ENCODE results near the gene MYL7.
"Not testable (repeated sequence)": the region's sequence is repeated elsewhere in the genome, so short reads cannot be mapped to it uniquely, and the experiment has no call there.

MYL7 gene

DNA sequence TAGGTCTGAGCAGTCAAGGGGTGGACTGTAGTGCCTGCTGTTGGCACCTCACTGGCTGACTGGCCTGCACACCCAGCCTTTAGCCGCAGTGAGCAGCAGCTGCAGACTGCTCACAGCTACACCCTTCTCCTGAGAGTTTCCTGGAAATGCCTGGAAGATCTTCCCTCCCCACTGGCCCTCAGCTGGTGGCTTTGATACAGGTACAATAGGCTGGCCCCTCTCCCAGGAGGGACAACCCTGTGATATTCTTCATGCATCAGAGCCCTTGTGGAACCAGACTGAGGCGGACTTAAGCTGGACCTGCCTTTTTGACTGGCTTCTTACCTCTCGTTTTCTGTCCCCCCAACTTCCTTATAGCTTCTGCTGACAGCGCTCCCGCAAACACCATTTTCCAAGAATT lies 41.7 kb upstream of the MYL7 start:
- no peak overlapping the region for H3K9ac ChIP-seq (ENCODE audit: low read length)
- no peak overlapping the region for H3K27ac ChIP-seq (ENCODE audit: low read length)
- peaks cover under 1% of the 10 kb centered on the region for H3K4me1 ChIP-seq (ENCODE audit: control insufficient read depth, low read depth, low read length)
- H3K36me3 ChIP-seq (ENCODE audit: control insufficient read depth, low read depth, low read length) = no peaks in the 10 kb centered on the region
- H3K9me3 ChIP-seq (ENCODE audit: control insufficient read depth, low read depth, low read length) = no peaks in the 10 kb centered on the region
- no peak overlapping the region for H3K4me3 ChIP-seq (ENCODE audit: low read length)
- no peaks in the 10 kb centered on the region for H3K27me3 ChIP-seq (ENCODE audit: control insufficient read depth, insufficient read depth, low read length)

DNA sequence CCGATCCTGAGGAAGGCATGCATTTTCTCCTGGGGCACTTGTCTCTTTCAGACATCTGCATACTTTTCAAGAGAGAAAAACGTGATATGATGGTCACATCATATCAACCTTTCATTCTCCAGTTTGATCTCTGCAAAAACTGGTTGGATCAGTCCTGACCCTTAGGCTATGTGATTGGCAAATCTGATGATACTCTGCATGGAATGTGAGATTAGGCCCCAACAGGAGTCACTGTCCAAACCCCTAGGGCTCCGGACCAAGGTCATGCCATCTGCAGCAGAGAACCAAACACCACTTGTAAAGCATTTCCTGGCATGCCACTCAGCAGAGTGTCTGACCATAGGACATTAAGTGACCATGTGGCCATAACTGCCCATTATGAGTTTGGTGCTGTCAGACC lies 39.5 kb upstream of the MYL7 start:
- Histone ChIP-seq H3K9me3 (ENCODE audit: control insufficient read depth, low read depth, low read length) (no peaks in the 10 kb centered on the region), H3K4me1 (ENCODE audit: control insufficient read depth, low read depth, low read length) (peaks cover 7% of the 10 kb centered on the region), H3K27ac (ENCODE audit: low read length) (no peak overlapping the region), H3K9ac (ENCODE audit: low read length) (no peak overlapping the region), H3K36me3 (ENCODE audit: control insufficient read depth, low read depth, low read length) (no peaks in the 10 kb centered on the region), H3K4me3 (ENCODE audit: low read length) (no peak overlapping the region), H3K27me3 (ENCODE audit: control insufficient read depth, insufficient read depth, low read length) (no peaks in the 10 kb centered on the region)

DNA sequence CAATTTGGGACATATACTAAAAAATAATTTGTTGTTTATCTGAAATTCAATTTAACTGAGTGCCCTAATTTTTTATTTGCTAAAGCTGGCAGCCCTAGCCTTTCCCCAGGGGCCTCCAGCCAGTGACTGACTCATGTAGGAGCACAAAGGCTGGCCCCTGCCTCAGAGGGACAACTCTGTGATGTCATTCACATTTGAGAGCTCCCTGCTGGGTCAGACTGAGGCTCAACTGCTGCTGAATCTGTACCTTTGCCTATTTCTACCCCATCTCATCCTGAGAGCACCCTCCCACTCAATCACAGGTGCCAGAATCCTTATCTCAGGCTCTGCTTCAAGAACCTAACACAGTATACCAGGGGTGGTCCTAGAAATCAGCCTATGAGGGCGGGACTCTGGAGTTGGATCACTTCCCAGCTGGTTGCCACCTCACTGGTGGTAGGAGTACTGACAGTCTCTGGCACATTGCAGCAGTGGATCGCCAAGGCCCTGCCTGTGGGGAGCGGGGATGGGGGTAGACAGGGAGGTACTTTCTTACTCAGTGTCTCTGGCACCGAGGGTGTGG lies 36.5 kb upstream of the MYL7 start:
- peaks cover 7% of the 10 kb centered on the region for H3K4me1 ChIP-seq (ENCODE audit: control insufficient read depth, low read depth, low read length)
- H3K36me3 ChIP-seq (ENCODE audit: control insufficient read depth, low read depth, low read length) = no peaks in the 10 kb centered on the region
- H3K27ac ChIP-seq (ENCODE audit: low read length) = no peak overlapping the region
- no peaks in the 10 kb centered on the region for H3K27me3 ChIP-seq (ENCODE audit: control insufficient read depth, insufficient read depth, low read length)
- no peak overlapping the region for H3K4me3 ChIP-seq (ENCODE audit: low read length)
- H3K9ac ChIP-seq (ENCODE audit: low read length) = no peak overlapping the region
- H3K9me3 ChIP-seq (ENCODE audit: control insufficient read depth, low read depth, low read length) = no peaks in the 10 kb centered on the region

DNA sequence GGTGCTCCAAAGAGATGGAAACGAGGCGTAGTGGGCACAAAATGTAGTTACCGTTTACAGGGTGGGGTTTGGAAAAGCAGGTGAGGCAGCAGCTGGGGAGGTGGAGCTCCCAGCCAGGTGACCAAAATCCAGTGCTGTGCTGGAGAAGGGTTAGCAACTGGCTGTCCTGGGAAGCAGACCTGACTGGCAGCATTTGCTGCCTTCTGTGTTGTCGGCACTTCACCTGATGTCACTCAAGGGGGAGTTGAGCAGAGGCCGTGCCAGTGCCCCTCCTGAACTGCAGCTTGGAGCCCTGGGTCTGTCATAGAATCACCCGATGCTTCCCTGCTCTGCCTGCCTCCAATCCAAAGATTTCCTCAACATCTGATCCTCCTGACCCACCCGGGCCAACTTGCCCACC lies 35.4 kb upstream of the MYL7 start:
- peaks cover 7% of the 10 kb centered on the region for H3K4me1 ChIP-seq (ENCODE audit: control insufficient read depth, low read depth, low read length)
- H3K4me3 ChIP-seq (ENCODE audit: low read length) = no peak overlapping the region
- H3K9ac ChIP-seq (ENCODE audit: low read length) = no peak overlapping the region

DNA sequence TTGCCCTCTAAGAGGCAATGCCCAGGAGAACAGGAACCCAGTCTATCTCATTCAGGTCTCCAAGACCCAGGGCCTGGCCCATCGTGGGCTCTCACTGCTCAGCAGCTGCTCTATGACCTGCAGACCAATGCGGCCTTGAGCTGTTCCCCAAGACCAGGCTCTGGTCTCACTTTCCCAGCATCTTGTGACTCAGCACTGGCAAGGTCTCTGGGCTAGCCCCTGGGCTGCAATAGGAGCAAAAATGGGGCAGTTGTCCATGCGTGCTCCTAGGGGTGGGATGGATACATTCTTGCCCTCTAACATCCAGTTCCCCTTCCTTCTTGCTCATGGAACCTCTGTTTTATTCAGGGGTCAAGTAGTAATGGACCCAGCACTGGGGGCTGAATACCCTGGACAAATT lies 34.6 kb upstream of the MYL7 start:
- Histone ChIP-seq H3K27ac (ENCODE audit: low read length) (no peak overlapping the region), H3K4me3 (ENCODE audit: low read length) (no peak overlapping the region), H3K36me3 (ENCODE audit: control insufficient read depth, low read depth, low read length) (no peaks in the 10 kb centered on the region), H3K9ac (ENCODE audit: low read length) (no peak overlapping the region), H3K9me3 (ENCODE audit: control insufficient read depth, low read depth, low read length) (no peaks in the 10 kb centered on the region), H3K4me1 (ENCODE audit: control insufficient read depth, low read depth, low read length) (peaks cover 7% of the 10 kb centered on the region), H3K27me3 (ENCODE audit: control insufficient read depth, insufficient read depth, low read length) (no peaks in the 10 kb centered on the region)

More for the DNA sequence above, 35.4 kb upstream of the MYL7 start:
- Histone ChIP-seq H3K36me3 (ENCODE audit: control insufficient read depth, low read depth, low read length) (no peaks in the 10 kb centered on the region), H3K27ac (ENCODE audit: low read length) (no peak overlapping the region), H3K27me3 (ENCODE audit: control insufficient read depth, insufficient read depth, low read length) (no peaks in the 10 kb centered on the region), H3K9me3 (ENCODE audit: control insufficient read depth, low read depth, low read length) (no peaks in the 10 kb centered on the region)

DNA sequence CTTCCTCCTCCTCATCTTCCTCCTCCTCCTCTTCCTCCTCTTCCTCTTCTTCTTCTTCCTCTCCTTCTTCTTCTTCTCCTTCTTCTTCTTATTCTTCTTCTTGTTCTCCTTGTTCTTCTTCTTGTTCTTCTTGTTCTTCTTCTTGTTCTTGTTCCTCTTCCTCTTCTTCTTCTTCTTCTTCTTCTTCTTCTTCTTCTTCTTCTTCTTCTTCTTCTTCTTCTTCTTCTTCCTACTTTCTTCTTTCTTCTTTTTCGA lies 33.5 kb upstream of the MYL7 start:
- not testable (repeated sequence) for H3K9ac ChIP-seq (ENCODE audit: low read length); H3K9me3 ChIP-seq (ENCODE audit: control insufficient read depth, low read depth, low read length); H3K4me1 ChIP-seq (ENCODE audit: control insufficient read depth, low read depth, low read length); H3K36me3 ChIP-seq (ENCODE audit: control insufficient read depth, low read depth, low read length); H3K27ac ChIP-seq (ENCODE audit: low read length); H3K27me3 ChIP-seq (ENCODE audit: control insufficient read depth, insufficient read depth, low read length); H3K4me3 ChIP-seq (ENCODE audit: low read length)

DNA sequence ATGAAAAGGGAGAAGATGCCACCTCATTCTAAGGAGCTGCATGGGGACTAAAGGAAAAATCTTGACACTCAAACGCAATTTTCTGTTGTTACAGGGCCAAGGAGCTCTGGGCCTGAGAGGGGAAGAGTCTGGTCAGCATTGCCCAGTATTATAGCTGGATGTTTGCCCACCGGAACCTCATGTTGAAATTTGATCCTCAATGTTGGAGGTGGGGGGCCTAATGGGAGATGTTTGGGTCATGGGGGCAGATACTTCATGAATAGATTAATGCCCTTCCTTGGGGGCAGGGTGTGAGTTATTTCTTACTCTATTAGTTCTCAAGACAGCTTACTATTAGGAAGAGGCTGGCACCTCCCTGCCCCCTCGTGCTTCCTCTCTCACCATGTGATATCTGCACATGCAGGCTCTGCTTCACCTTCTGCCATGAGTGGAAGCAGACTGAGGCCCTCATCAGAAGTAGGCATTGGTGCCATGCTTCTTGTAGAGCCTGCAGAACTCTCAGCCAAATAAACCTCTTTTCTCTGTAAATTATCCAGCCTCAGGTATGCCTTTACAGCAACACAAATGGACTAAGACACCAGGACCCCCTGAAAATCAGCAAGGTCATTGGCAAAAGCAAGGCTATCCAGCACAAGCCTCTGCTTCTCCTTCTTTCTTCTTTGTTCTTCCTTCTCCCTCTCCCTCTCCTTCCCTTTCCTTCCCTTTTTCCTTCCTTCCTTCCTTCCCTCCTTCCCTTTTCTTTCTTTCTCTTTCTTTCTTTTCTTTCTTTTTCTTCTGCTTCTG lies 33.0 kb upstream of the MYL7 start:
- H3K27ac ChIP-seq (ENCODE audit: low read length) = no peak overlapping the region
- no peak overlapping the region for H3K9ac ChIP-seq (ENCODE audit: low read length)
- no peaks in the 10 kb centered on the region for H3K27me3 ChIP-seq (ENCODE audit: control insufficient read depth, insufficient read depth, low read length)
- H3K4me3 ChIP-seq (ENCODE audit: low read length) = no peak overlapping the region
- peaks cover 7% of the 10 kb centered on the region for H3K4me1 ChIP-seq (ENCODE audit: control insufficient read depth, low read depth, low read length)
- no peaks in the 10 kb centered on the region for H3K9me3 ChIP-seq (ENCODE audit: control insufficient read depth, low read depth, low read length)
- H3K36me3 ChIP-seq (ENCODE audit: control insufficient read depth, low read depth, low read length) = no peaks in the 10 kb centered on the region

DNA sequence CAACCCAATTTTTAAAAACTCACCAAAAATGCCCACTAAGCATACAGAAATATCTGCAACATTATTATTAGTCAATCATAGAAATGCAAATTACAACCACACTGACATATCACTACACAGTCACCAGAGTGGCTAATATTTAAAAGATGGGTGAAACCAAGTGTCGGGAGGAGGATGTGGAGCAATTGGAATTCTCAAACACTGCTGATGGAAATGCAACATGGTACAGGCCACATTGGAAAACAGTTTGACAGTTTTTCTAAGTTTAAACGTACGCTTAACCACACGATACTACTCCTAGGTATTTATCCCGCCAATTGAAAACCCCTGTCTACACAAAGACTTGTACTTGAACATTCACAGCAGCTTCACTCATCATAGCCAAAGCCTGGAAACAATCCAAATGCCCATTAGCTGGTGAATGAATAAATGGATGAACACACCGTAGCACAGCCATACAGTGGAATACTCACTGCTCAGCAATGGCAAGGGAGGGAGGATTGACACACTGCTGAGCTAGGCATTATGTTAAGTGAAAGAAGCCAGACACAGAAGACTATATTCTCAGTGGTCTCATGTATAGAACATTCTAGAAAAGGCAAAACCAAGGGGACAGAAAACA lies 31.8 kb upstream of the MYL7 start:
- H3K4me3 ChIP-seq (ENCODE audit: low read length) = no peak overlapping the region
- H3K27me3 ChIP-seq (ENCODE audit: control insufficient read depth, insufficient read depth, low read length) = no peaks in the 10 kb centered on the region

DNA sequence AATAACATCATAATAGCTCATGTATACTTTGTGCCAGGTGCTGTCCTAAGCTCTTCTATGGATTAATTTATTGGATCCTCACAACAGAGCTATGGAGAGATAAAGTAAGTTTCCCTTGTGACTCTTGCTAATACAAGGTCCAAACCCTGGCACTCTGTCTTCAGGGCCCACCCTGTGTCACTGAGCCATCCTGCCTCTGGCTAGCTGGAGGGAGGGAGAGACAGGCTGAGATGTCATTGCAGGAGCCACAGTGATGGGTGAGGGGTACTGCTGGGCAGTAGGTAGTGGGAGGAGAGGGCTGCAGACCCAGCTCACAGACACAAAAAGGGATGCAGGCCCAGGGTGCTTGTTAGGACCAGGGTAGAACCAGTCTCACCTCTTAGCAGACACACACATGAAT lies 31.2 kb upstream of the MYL7 start:
- H3K4me3 ChIP-seq (ENCODE audit: low read length) = no peak overlapping the region
- H3K9me3 ChIP-seq (ENCODE audit: control insufficient read depth, low read depth, low read length) = no peaks in the 10 kb centered on the region
- H3K9ac ChIP-seq (ENCODE audit: low read length) = no peak overlapping the region
- H3K36me3 ChIP-seq (ENCODE audit: control insufficient read depth, low read depth, low read length) = no peaks in the 10 kb centered on the region
- H3K27ac ChIP-seq (ENCODE audit: low read length) = no peak overlapping the region
- H3K4me1 ChIP-seq (ENCODE audit: control insufficient read depth, low read depth, low read length) = peaks cover 3% of the 10 kb centered on the region
- no peaks in the 10 kb centered on the region for H3K27me3 ChIP-seq (ENCODE audit: control insufficient read depth, insufficient read depth, low read length)

More for the DNA sequence above, 31.8 kb upstream of the MYL7 start:
- Histone ChIP-seq H3K9ac (ENCODE audit: low read length) (no peak overlapping the region), H3K27ac (ENCODE audit: low read length) (no peak overlapping the region), H3K9me3 (ENCODE audit: control insufficient read depth, low read depth, low read length) (no peaks in the 10 kb centered on the region), H3K4me1 (ENCODE audit: control insufficient read depth, low read depth, low read length) (peaks cover 7% of the 10 kb centered on the region), H3K36me3 (ENCODE audit: control insufficient read depth, low read depth, low read length) (no peaks in the 10 kb centered on the region)

DNA sequence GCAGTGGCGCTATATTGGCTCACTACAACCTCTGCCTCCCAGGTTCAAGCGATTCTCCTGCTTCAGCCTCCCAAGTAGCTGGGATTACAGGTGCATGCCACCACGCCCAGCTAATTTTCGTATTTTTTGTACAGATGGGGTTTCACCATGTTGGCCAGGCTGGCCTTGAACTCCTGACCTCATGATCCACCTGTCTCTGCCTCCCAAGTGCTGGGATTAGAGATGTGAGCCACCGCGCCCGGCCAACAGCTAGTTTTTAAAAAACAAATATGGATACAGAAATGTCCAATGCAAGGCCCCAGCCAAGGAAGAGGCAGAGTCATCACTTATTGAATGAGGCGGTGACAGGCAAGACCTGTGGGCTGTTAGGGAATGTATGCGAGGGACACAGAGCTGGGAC lies 30.8 kb upstream of the MYL7 start:
- not testable (repeated sequence) for H3K27ac ChIP-seq (ENCODE audit: low read length); H3K9me3 ChIP-seq (ENCODE audit: control insufficient read depth, low read depth, low read length); H3K36me3 ChIP-seq (ENCODE audit: control insufficient read depth, low read depth, low read length); H3K9ac ChIP-seq (ENCODE audit: low read length); H3K4me1 ChIP-seq (ENCODE audit: control insufficient read depth, low read depth, low read length); H3K4me3 ChIP-seq (ENCODE audit: low read length); H3K27me3 ChIP-seq (ENCODE audit: control insufficient read depth, insufficient read depth, low read length)

DNA sequence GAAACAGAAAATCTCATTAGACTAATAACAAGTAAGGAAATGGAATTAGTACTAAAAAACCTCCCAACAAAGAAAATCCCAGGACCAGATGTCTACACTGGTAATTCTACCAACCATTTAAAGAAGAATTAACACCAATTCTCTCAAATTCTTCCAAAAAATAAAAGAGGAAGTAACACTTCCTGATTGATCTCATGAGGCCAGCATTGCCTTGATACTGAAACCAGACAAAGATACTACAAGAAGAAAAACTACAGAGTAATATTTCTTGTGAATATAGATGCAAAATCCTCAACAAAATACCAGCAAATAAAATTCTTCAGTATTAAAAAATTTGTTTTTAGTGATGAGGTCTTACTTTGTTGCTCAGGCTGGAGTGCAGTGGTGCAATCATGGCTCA lies 26.8 kb upstream of the MYL7 start:
- Histone ChIP-seq H3K36me3 (ENCODE audit: control insufficient read depth, low read depth, low read length) (no peaks in the 10 kb centered on the region), H3K9me3 (ENCODE audit: control insufficient read depth, low read depth, low read length) (no peaks in the 10 kb centered on the region), H3K9ac (ENCODE audit: low read length) (no peak overlapping the region), H3K4me1 (ENCODE audit: control insufficient read depth, low read depth, low read length) (peaks cover 7% of the 10 kb centered on the region), H3K27me3 (ENCODE audit: control insufficient read depth, insufficient read depth, low read length) (no peaks in the 10 kb centered on the region), H3K4me3 (ENCODE audit: low read length) (no peak overlapping the region), H3K27ac (ENCODE audit: low read length) (no peak overlapping the region)

DNA sequence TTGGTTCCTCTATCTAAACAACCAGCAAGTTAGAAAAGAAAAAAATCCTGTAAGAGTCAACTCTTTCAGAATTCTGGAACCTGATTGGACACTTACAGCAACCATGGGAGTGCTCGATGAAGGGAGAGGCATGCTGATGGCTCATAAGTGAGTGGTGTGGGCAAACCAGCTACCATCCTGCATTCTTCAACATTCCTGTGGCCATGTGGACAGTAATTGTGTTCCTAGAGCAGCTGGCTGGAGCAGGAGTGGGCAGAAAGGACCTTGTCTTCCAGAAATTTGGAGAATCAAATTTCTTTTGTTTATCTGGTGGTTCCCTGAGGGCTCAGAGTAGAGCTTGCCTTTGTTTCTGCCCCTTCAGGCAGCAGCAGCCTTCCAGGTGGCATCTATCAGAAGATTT lies 22.5 kb upstream of the MYL7 start:
- H3K36me3 ChIP-seq (ENCODE audit: control insufficient read depth, low read depth, low read length) = no peaks in the 10 kb centered on the region
- peaks cover 7% of the 10 kb centered on the region for H3K4me1 ChIP-seq (ENCODE audit: control insufficient read depth, low read depth, low read length)
- H3K4me3 ChIP-seq (ENCODE audit: low read length) = no peak overlapping the region
- H3K9me3 ChIP-seq (ENCODE audit: control insufficient read depth, low read depth, low read length) = no peaks in the 10 kb centered on the region
- H3K9ac ChIP-seq (ENCODE audit: low read length) = no peak overlapping the region
- no peaks in the 10 kb centered on the region for H3K27me3 ChIP-seq (ENCODE audit: control insufficient read depth, insufficient read depth, low read length)
- H3K27ac ChIP-seq (ENCODE audit: low read length) = no peak overlapping the region
